ENCODE measurements around the gene NCBP3. TPM values are rescaled to one million over a fixed set of nuclear protein-coding genes. Genes with fewer than 3 reads are reported as not detected.
"Not testable (repeated sequence)": the region's sequence is repeated elsewhere in the genome, so short reads cannot be mapped to it uniquely, and the experiment has no call there.

Gene NCBP3
- total RNA-seq, 4 donors from 2014 or later = 17.3 to 31.5 (median 21.3) TPM

DNA sequence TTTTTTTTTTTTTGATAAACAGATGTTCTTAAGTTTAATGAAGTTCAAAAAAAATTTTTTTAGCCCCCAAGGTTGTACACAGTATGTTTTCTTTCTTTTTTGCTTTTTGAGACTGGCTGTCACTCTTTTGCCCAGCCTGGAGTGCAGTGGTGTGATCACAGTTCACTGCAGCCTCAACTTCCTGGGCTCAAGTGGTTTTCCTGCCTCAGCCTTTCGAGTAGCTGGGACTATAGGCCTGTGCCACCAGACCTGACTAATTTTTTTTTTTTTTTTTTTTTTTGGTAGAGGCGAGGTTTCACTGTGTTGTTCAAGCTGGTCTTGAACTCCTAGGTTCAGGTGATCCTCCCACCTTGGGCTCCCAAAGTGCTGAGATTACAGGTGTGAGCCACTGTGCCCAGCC, 57.8 kb downstream of the NCBP3 start:
- Histone ChIP-seq H3K27ac (no peak overlapping the region), H3K4me3 (no peak overlapping the region), H3K36me3 (no peaks in the 10 kb centered on the region), H3K9me3 (no peaks in the 10 kb centered on the region), H3K4me1 (no peaks in the 10 kb centered on the region), H3K27me3 (no peaks in the 10 kb centered on the region)
- WGBS, 2 donors = 74 to 80% methylated on average over 2 of the region's 2 CpGs
- DNase-seq (ENCODE audit: low spot score in 2 of 2) = no peak
- TF ChIP-seq EP300 (IDR thresholded peaks at IDR 0.05) (no peak), POLR2A (IDR thresholded peaks at IDR 0.05) (no peak)
- TF ChIP-seq, protein P1, sequence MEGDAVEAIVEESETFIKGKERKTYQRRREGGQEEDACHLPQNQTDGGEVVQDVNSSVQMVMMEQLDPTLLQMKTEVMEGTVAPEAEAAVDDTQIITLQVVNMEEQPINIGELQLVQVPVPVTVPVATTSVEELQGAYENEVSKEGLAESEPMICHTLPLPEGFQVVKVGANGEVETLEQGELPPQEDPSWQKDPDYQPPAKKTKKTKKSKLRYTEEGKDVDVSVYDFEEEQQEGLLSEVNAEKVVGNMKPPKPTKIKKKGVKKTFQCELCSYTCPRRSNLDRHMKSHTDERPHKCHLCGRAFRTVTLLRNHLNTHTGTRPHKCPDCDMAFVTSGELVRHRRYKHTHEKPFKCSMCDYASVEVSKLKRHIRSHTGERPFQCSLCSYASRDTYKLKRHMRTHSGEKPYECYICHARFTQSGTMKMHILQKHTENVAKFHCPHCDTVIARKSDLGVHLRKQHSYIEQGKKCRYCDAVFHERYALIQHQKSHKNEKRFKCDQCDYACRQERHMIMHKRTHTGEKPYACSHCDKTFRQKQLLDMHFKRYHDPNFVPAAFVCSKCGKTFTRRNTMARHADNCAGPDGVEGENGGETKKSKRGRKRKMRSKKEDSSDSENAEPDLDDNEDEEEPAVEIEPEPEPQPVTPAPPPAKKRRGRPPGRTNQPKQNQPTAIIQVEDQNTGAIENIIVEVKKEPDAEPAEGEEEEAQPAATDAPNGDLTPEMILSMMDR (IDR thresholded peaks at IDR 0.05) = no peak

DNA sequence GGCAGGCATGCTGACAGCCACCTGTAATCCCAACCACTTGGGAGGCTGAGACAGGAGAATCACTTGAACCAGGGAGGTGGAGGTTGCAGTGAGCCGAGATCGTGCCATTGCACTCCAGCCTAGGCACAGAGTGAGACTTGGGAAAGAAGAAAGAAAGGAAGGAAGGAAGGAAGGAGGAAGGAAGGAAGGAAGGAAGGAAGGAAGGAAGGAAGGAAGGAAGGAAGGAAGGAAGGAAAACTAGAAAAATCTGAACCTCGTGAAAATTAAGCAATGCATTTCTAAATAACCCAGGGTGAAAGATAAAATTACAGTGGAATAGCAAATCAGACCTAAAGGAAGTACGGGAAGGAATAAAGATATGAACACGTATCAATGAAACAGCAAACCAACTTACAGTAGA, 60.7 kb downstream of the NCBP3 start:
- H3K36me3 ChIP-seq; H3K27ac ChIP-seq; H3K9me3 ChIP-seq; H3K4me1 ChIP-seq; H3K27me3 ChIP-seq; DNase-seq (ENCODE audit: low spot score in 2 of 2); H3K4me3 ChIP-seq: not testable (repeated sequence)
- 81 to 84% methylated on average over 5 of the region's 5 CpGs for WGBS, 2 donors

DNA sequence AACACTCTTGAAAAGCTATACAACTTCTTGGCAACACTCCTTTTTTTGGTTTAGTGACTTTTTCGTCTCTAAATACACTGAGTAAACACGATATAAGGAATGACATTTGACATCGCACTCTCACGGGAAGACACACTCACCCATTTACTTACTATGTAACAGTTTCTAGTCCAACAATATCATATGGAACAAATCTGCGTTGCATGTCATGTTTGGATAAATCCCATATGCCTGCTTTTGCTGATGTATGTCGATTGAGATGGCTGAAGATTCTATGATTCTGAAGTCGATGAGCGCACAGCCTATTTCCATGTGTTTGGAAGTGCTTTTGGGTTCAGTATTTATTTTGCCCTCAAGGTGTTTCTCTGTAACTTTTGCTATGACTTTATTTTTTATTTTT, 63.3 kb downstream of the NCBP3 start:
- H3K4me3 ChIP-seq = no peak overlapping the region

DNA sequence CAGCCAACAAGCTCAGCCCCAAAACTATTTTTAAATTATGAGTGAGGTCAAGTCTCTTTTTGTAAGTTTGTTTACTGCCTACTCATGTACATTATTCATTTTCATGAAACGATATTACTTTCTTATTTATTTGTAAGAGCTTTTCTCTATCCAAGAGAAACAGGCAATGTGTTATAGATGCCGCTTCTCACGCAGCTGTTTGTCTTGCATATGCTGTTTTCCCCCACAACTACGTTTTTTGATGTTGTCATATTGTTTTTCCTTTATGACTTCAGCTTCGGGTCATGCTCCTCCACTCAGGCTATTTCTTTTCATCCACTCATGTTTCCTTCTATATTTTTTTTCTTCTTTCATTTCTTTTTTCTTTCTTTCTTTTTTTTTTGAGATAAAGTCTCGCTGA, 65.1 kb downstream of the NCBP3 start:
- WGBS, 2 donors = 63 to 68% methylated on average over 6 of the region's 6 CpGs
- no peak for TF ChIP-seq POLR2A (IDR thresholded peaks at IDR 0.05)
- Histone ChIP-seq H3K27me3 (no peaks in the 10 kb centered on the region), H3K9me3 (no peaks in the 10 kb centered on the region), H3K36me3 (no peaks in the 10 kb centered on the region), H3K4me1 (no peaks in the 10 kb centered on the region), H3K4me3 (no peak overlapping the region), H3K27ac (no peak overlapping the region)
- no peak for DNase-seq (ENCODE audit: low spot score in 2 of 2)

More for the DNA sequence above, 63.3 kb downstream of the NCBP3 start:
- H3K9me3 ChIP-seq = no peaks in the 10 kb centered on the region
- no peaks in the 10 kb centered on the region for H3K36me3 ChIP-seq
- no peaks in the 10 kb centered on the region for H3K4me1 ChIP-seq
- TF ChIP-seq, protein P1 (IDR thresholded peaks at IDR 0.05) = no peak
- TF ChIP-seq EP300 (IDR thresholded peaks at IDR 0.05) (no peak), POLR2A (IDR thresholded peaks at IDR 0.05) (no peak)
- no peaks in the 10 kb centered on the region for H3K27me3 ChIP-seq
- 79 to 84% methylated on average over 8 of the region's 8 CpGs for WGBS, 2 donors
- DNase-seq (ENCODE audit: low spot score in 2 of 2) = no peak
- no peak overlapping the region for H3K27ac ChIP-seq

DNA sequence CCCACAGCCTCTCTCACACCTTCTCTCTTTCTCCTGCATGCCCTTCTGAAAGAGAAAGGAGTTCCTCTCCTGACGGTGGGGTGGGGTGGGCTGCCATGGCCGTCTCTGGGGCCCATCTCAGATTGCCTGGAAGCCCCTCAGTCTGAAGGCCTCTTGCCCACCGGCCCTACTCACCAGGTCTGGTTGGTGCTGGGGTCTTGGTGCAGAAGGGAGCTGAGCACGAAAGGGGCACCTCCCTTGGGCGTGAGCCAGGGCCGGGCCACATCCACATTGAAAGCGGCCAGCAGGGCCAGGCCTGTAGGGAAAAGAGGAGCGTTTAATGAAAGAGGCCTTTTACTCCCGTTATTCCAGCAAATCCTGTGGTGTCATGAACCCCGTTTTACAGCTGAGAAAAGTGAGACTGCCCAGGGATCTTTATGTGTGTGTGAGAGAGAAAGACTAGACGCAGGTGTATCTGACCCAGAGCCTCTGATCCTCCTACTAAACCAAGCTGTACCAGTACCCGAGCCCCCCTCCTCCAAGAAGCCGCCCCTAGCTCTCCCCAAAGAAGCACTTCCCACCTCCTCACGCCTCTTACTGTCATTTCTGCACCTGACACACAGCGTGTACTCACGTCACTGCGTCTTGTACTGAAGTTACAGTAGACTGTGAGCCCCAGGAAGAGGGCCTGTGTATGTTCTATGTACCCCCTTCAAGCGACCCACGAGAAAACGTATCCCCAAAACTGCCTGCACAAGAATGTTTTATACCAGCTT, 68.5 kb downstream of the NCBP3 start:
- no peak overlapping the region for H3K27ac ChIP-seq
- H3K4me3 ChIP-seq = no peak overlapping the region
- TF ChIP-seq EP300 (IDR thresholded peaks at IDR 0.05) (no peak), POLR2A (IDR thresholded peaks at IDR 0.05) (no peak)
- TF ChIP-seq, protein P1 (IDR thresholded peaks at IDR 0.05) = no peak
- no peaks in the 10 kb centered on the region for H3K36me3 ChIP-seq
- 77 to 78% methylated on average over 19 to 20 of the region's 20 CpGs for WGBS, 2 donors
- no peak for DNase-seq (ENCODE audit: low spot score in 2 of 2)
- no peaks in the 10 kb centered on the region for H3K4me1 ChIP-seq
- H3K27me3 ChIP-seq = no peaks in the 10 kb centered on the region
- H3K9me3 ChIP-seq = no peaks in the 10 kb centered on the region

DNA sequence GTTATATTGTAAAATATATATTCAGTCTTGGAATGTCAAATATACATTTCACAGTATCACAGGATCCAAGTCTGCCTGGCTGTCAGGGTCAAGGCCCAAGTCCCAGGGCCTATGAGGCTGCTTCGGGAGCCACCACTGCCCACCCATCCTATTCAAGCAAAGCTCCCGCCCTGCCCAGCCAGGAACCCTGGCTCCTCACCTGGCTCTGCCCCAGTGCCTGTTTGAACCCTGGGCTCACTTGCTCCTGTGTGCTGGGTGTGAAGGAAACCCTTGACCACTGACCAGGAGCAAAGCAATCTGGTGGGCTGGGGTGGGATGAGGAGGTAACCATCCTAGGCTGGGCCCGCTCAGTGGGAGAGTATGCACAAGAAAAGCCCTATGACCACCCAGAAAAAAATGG, 72.1 kb downstream of the NCBP3 start:
- DNase-seq (ENCODE audit: low spot score in 2 of 2) = no peak
- no peaks in the 10 kb centered on the region for H3K4me1 ChIP-seq
- H3K4me3 ChIP-seq = no peak overlapping the region
- no peaks in the 10 kb centered on the region for H3K36me3 ChIP-seq
- no peaks in the 10 kb centered on the region for H3K27me3 ChIP-seq
- WGBS, 2 donors = 90 to 92% methylated on average over 3 of the region's 3 CpGs
- TF ChIP-seq, protein P1 (IDR thresholded peaks at IDR 0.05) = no peak
- TF ChIP-seq POLR2A (IDR thresholded peaks at IDR 0.05) (no peak), EP300 (IDR thresholded peaks at IDR 0.05) (no peak)
- no peaks in the 10 kb centered on the region for H3K9me3 ChIP-seq
- no peak overlapping the region for H3K27ac ChIP-seq

Data from tibial nerve (tissue), 4 donors.